Neutrophil (primary cell): ENCODE measurements around the gene SLC9B1.

Source experiments
- H3K27ac ChIP-seq: fragments of 200-600 bp; sonication (generic); 2 replicates; pipeline ENCODE4 v1.5.1; 2016; ENCODE audit warnings: mild to moderate bottlenecking, moderate library complexity
- H3K27me3 ChIP-seq: fragments of 200-600 bp; sonication (generic); 2 replicates; pipeline ENCODE4 v1.6.0; 2016; ENCODE audit warnings: mild to moderate bottlenecking
- H3K36me3 ChIP-seq: fragments of 200-600 bp; sonication (generic); 2 replicates; pipeline ENCODE4 v1.5.1; 2017
- H3K4me1 ChIP-seq, 2 experiments: fragments of 200-600 bp in 1 of 2; sonication (generic) in 1 of 2; 1 replicate in 1 of 2; 2 replicates in 1 of 2; pipeline versions ENCODE4 v1.5.1 to v1.6.1; 2013 to 2016; ENCODE audit warnings: low read depth in 1 of 2, low read length in 1 of 2, mild to moderate bottlenecking in 1 of 2, moderate library complexity in 1 of 2; ENCODE audit not compliant: control insufficient read depth in 1 of 2, insufficient read depth in 1 of 2
- H3K4me3 ChIP-seq, 2 experiments: fragments of 200-600 bp in 1 of 2; sonication (generic) in 1 of 2; 1 replicate in 1 of 2; 2 replicates in 1 of 2; pipeline ENCODE4 v1.5.1; 2013 to 2016; ENCODE audit warnings: low read depth in 1 of 2, low read length in 1 of 2, mild to moderate bottlenecking in 1 of 2, moderate library complexity in 1 of 2
- H3K9me3 ChIP-seq: fragments of 200-600 bp; sonication (generic); 2 replicates; pipeline ENCODE4 v1.5.1; 2016
- TF ChIP-seq, protein P1 (sequence below): fragments of 200-600 bp; sonication (generic); IDR thresholded peaks from 2 replicates; pipeline ENCODE4 v1.5.1; 2016; ENCODE audit warnings: antibody characterized with exemption

Gene SLC9B1

GRCh38 chr4:103018391-103019307 lies 856 bp downstream of the SLC9B1 start:
- H3K36me3 ChIP-seq = no peaks in the 10 kb centered on the region
- H3K27ac ChIP-seq = peak overlapping the region; percentile 82
- H3K4me1 ChIP-seq = peaks cover 6 to 8% of the 10 kb centered on the region in 2 experiments
- H3K9me3 ChIP-seq = no peaks in the 10 kb centered on the region
- TF ChIP-seq, protein P1, sequence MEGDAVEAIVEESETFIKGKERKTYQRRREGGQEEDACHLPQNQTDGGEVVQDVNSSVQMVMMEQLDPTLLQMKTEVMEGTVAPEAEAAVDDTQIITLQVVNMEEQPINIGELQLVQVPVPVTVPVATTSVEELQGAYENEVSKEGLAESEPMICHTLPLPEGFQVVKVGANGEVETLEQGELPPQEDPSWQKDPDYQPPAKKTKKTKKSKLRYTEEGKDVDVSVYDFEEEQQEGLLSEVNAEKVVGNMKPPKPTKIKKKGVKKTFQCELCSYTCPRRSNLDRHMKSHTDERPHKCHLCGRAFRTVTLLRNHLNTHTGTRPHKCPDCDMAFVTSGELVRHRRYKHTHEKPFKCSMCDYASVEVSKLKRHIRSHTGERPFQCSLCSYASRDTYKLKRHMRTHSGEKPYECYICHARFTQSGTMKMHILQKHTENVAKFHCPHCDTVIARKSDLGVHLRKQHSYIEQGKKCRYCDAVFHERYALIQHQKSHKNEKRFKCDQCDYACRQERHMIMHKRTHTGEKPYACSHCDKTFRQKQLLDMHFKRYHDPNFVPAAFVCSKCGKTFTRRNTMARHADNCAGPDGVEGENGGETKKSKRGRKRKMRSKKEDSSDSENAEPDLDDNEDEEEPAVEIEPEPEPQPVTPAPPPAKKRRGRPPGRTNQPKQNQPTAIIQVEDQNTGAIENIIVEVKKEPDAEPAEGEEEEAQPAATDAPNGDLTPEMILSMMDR = no peak
- peaks cover 3% of the 10 kb centered on the region for H3K27me3 ChIP-seq
- peak overlapping the region; percentile 62 to 64 for H3K4me3 ChIP-seq

DNA sequence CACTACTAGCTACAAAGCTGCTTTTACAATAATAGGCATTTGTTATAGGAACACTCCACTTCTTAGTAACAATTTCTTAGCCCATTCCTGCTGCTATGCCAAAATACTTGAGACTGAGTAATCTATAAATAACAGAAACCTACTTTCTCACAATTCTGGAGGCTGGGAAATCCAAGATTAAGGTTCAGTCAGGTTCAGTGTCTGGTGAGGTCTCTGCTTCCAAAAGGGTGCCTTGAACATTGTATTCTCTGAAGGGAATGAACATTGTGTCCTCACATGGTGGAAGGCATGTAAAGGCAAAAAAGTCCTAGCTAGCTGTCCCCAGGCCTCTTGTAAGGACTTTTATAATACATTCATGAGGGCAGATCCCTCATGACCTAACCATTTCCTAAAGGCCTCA lies 7.0 kb downstream of the SLC9B1 start:
- TF ChIP-seq, protein P1 = no peak
- H3K9me3 ChIP-seq = no peaks in the 10 kb centered on the region
- H3K27me3 ChIP-seq = peaks cover 3% of the 10 kb centered on the region
- no peak overlapping the region for H3K4me3 ChIP-seq
- H3K27ac ChIP-seq = no peak overlapping the region
- H3K36me3 ChIP-seq = no peaks in the 10 kb centered on the region
- H3K4me1 ChIP-seq = no peaks in the 10 kb centered on the region

- no peaks in the 10 kb centered on the region for H3K9me3 ChIP-seq
- H3K36me3 ChIP-seq = no peaks in the 10 kb centered on the region
- no peaks in the 10 kb centered on the region for H3K4me1 ChIP-seq
- peaks cover 2% of the 10 kb centered on the region for H3K27me3 ChIP-seq
- no peak overlapping the region for H3K4me3 ChIP-seq
- TF ChIP-seq, protein P1 = no peak
- no peak overlapping the region for H3K27ac ChIP-seq
These were observed 7.4 kb downstream of the SLC9B1 start for GRCh38 chr4:103012060-103012459.

- Histone ChIP-seq H3K4me3 (no peak overlapping the region), H3K4me1 (no peaks in the 10 kb centered on the region), H3K27ac (no peak overlapping the region), H3K36me3 (no peaks in the 10 kb centered on the region), H3K9me3 (no peaks in the 10 kb centered on the region), H3K27me3 (no peaks in the 10 kb centered on the region)
- TF ChIP-seq, protein P1 = no peak
These were observed 8.0 kb downstream of the SLC9B1 start for GRCh38 chr4:103011378-103012025.

DNA sequence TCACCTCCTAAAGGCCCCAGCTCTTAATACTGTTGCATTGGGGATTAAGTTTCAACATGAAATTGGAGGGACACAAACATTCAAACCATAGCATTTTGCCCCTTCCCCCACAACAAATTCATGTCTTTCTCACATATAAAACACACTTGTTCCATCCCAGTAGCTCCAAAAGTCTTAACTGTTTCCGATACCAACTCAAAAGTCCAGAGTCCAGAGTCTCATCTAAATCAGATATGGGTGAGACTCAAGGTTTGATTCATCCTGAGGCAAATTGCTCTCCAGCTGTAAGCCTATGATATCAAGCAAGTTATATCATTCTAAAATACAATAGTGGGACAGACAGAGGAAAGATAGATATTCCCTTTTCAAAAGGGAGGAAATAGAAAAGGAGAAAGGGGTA lies 8.7 kb downstream of the SLC9B1 start:
- TF ChIP-seq, protein P1 = no peak
- Histone ChIP-seq H3K27ac (no peak overlapping the region), H3K9me3 (no peaks in the 10 kb centered on the region), H3K36me3 (no peaks in the 10 kb centered on the region), H3K27me3 (no peaks in the 10 kb centered on the region), H3K4me3 (no peak overlapping the region), H3K4me1 (no peaks in the 10 kb centered on the region)
